ENCODE data around the gene HCAR3.
"Not testable (repeated sequence)": the region's sequence is repeated elsewhere in the genome, so short reads cannot be mapped to it uniquely, and the experiment has no call there.

Gene HCAR3
- long read RNA-seq, partial matches to known transcripts = 0 of 1 reads
- long read RNA-seq, other reads (novel, unspliced or antisense) = 0 of 1 reads

DNA sequence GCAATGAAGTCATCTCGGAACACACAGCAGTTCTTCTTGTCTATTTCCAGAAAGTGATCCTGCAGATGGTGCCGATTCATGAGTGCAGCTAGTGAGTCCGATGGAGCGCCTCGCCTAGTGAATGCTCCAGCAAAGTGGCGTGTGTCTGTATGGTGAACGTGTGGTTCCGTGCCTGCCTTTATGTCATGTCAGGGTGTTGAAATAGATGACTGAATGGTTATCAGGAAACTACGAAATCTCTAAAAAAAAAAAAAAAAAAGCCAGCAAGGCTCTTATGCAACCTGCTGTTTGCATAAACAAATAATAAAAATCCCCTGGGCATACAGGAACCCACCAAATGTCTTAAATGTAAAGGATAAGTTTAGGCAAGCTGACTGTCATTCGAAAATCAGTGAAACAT is at the start of gene HCAR3:
Gene HCAR3 (minus strand): TSS at position 154 of the 400 bp plus-strand sequence. CDS start 74 bp downstream, at position 80.
- not testable (repeated sequence) for H3K4me3 ChIP-seq (replicated peaks; ENCODE audit: insufficient read depth, low read length); H3K27me3 ChIP-seq (ENCODE audit: insufficient read depth, poor library complexity, severe bottlenecking); H3K27ac ChIP-seq (replicated peaks)
- TF ChIP-seq POLR2AphosphoS5 (IDR thresholded peaks at IDR 0.05; ENCODE audit: low read depth) = 0 out of 2 replicates have a peak, but pooled peaks have one; percentile 25
- peak; percentile 58 to 81 for DNase-seq (ENCODE audit: low read depth in 1 of 2, low spot score in 1 of 2)

DNA sequence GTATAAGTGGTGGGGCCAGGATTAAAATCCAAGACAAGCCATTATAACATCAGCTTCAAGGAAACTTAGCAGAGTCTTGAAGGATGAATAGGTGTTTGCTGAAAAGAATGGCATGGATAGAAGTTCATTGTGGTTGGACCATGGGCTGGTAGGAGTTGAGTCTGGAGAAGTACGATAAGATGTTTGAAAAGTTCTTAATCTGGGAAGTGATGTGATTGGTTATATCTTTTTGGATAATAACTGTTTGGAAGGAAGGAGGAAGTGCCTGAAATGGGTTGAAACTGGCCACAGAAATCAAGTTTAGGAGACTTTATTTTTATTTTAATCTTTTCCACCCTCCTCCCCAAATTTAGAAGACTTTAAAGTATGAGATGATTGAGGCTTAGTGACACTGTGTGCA is 41.0 kb upstream of the HCAR3 start:
- TF ChIP-seq SPI1 (IDR thresholded peaks at IDR 0.05; ENCODE audit: borderline replicate concordance, low read depth) = peak; percentile 54
- no peak for TF ChIP-seq GABPA (IDR thresholded peaks at IDR 0.05; ENCODE audit: low read depth)
- TF ChIP-seq CTCF (IDR thresholded peaks at IDR 0.05; ENCODE audit: insufficient read depth, low read length) = no peak
- Histone ChIP-seq H3K4me3 (replicated peaks; ENCODE audit: insufficient read depth, low read length) (no peak overlapping the region), H3K27me3 (ENCODE audit: insufficient read depth, poor library complexity, severe bottlenecking) (no peaks in the 10 kb centered on the region), H3K27ac (replicated peaks) (no peak overlapping the region)
- DNase-seq (ENCODE audit: low read depth in 1 of 2, low spot score in 1 of 2) = no peak

GRCh38 chr12:122754790-122755189 is 38.2 kb upstream of the HCAR3 start:
- TF ChIP-seq POLR2AphosphoS5 (IDR thresholded peaks at IDR 0.05; ENCODE audit: low read depth) (no peak), GABPA (IDR thresholded peaks at IDR 0.05; ENCODE audit: low read depth) (no peak)
- no peaks in the 10 kb centered on the region for H3K27me3 ChIP-seq (ENCODE audit: insufficient read depth, poor library complexity, severe bottlenecking)
- DNase-seq (ENCODE audit: low read depth in 1 of 2, low spot score in 1 of 2) = no peak
- no peak overlapping the region for H3K4me3 ChIP-seq (replicated peaks; ENCODE audit: insufficient read depth, low read length)
- no peak overlapping the region for H3K27ac ChIP-seq (replicated peaks)

- Histone ChIP-seq H3K27me3 (ENCODE audit: insufficient read depth, poor library complexity, severe bottlenecking) (no peaks in the 10 kb centered on the region), H3K27ac (replicated peaks) (peak overlapping the region; percentile 83), H3K4me3 (replicated peaks; ENCODE audit: insufficient read depth, low read length) (peak overlapping the region; percentile 69)
- no peak for TF ChIP-seq POLR2AphosphoS5 (IDR thresholded peaks at IDR 0.05; ENCODE audit: low read depth)
- no peak for TF ChIP-seq SPI1 (IDR thresholded peaks at IDR 0.05; ENCODE audit: borderline replicate concordance, low read depth)
- TF ChIP-seq, protein P1, sequence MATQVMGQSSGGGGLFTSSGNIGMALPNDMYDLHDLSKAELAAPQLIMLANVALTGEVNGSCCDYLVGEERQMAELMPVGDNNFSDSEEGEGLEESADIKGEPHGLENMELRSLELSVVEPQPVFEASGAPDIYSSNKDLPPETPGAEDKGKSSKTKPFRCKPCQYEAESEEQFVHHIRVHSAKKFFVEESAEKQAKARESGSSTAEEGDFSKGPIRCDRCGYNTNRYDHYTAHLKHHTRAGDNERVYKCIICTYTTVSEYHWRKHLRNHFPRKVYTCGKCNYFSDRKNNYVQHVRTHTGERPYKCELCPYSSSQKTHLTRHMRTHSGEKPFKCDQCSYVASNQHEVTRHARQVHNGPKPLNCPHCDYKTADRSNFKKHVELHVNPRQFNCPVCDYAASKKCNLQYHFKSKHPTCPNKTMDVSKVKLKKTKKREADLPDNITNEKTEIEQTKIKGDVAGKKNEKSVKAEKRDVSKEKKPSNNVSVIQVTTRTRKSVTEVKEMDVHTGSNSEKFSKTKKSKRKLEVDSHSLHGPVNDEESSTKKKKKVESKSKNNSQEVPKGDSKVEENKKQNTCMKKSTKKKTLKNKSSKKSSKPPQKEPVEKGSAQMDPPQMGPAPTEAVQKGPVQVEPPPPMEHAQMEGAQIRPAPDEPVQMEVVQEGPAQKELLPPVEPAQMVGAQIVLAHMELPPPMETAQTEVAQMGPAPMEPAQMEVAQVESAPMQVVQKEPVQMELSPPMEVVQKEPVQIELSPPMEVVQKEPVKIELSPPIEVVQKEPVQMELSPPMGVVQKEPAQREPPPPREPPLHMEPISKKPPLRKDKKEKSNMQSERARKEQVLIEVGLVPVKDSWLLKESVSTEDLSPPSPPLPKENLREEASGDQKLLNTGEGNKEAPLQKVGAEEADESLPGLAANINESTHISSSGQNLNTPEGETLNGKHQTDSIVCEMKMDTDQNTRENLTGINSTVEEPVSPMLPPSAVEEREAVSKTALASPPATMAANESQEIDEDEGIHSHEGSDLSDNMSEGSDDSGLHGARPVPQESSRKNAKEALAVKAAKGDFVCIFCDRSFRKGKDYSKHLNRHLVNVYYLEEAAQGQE (IDR thresholded peaks at IDR 0.05; ENCODE audit: insufficient replicate concordance, low read depth) = no peak
- no peak for TF ChIP-seq GABPA (IDR thresholded peaks at IDR 0.05; ENCODE audit: low read depth)
- TF ChIP-seq CTCF (IDR thresholded peaks at IDR 0.05; ENCODE audit: insufficient read depth, low read length) = no peak
- DNase-seq (ENCODE audit: low read depth in 1 of 2, low spot score in 1 of 2) = peak in 1 of 2 experiments; percentile 32
Measured at GRCh38 chr12:122753319-122753650, 36.7 kb upstream of the HCAR3 start.

DNA sequence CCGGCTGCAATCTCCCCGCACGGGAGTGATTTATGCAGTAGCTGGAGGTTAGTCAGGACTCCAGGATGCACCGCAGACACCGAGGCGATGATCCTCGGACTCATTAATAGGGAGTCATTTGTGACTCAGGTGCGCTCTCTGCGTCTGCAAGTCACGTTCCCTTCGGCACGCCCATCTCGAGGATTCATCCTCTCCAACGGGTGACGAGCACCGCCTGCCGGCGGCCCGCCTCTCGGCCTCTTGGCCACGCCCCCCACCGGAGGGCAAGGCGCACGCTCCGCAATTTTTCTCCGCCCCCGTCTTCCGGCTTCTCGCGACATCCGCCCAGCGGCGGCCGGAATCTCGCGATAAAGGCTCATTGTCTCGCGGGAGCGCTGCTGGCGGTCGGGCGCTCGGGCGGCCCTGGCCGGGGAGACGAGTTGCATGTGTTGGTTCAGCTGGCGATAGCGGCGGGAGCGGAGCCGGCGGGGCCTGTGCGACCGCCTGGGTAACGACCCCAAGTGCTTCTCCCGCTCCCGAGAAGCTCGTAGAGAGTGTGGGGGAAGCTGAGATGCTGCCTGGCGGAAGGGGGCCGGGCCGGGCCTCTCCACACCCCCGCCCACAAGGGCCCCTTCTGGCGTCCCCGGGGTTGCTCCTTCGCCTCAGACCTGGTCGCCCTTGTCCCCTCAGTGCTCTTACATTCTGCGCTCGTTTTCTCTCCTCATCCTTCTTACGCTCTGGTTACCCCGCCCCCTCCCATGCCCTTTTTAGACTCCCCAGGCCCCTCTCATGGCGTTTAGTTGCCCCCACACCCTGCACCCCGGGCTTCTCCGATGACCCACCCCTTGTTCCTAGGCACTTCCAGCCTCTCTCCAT is 36.1 kb upstream of the HCAR3 start, which contains the start of gene DENR:
Gene DENR (plus strand): TSS at position 361 of the 855 bp plus-strand sequence. CDS start 878 bp downstream, outside the sequence.
- peak within 1 kb of the TSS; percentile 69 for H3K4me3 ChIP-seq (replicated peaks; ENCODE audit: insufficient read depth, low read length)

More for the DNA sequence above, 36.1 kb upstream of the HCAR3 start, which contains the start of gene DENR:
- no peaks in the 10 kb centered on the region for H3K27me3 ChIP-seq (ENCODE audit: insufficient read depth, poor library complexity, severe bottlenecking)
- peak within 1 kb of the TSS; percentile 83 for H3K27ac ChIP-seq (replicated peaks)
- TF ChIP-seq, protein P1 (IDR thresholded peaks at IDR 0.05; ENCODE audit: insufficient replicate concordance, low read depth) = no peak
- peak; percentile 91 for TF ChIP-seq POLR2AphosphoS5 (IDR thresholded peaks at IDR 0.05; ENCODE audit: low read depth)
- peak; percentile 90 for TF ChIP-seq CTCF (IDR thresholded peaks at IDR 0.05; ENCODE audit: insufficient read depth, low read length)
- peak; percentile 94 to 98 for DNase-seq (ENCODE audit: low read depth in 1 of 2, low spot score in 1 of 2)

Data from HL-60 (cell line).